Measurements from ENCODE around the gene PSMD10.

Gene PSMD10, protein sequence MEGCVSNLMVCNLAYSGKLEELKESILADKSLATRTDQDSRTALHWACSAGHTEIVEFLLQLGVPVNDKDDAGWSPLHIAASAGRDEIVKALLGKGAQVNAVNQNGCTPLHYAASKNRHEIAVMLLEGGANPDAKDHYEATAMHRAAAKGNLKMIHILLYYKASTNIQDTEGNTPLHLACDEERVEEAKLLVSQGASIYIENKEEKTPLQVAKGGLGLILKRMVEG

DNA sequence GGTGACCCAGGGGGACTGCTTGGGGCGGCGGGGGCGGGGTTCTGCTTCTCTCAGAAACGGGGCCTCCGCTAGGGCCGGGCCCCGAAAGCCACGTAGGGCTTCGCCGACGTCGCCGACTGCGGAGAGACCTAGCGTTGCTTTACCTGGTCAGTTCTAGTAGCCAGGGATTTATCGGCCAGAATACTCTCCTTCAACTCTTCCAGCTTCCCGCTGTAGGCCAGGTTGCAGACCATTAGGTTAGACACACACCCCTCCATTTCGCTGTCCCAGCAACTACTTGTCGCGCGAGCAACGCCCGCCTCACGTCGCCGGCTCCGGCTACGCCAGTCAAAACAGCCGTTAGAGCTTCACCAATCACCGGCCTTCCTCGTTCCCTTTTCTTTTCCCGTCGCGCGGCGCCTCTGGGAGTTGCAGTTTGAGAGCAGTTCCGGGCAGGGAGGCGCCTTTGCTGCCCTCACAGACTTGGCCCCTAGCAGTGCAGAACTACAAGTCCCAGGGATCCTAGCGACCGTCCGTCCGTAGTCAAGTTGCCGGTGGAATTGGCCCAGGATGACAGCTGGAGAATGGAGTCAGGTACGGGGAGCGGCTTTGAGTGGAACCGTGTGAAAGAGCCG is at the start of gene PSMD10, which contains the start of gene ATG4A:
TSS of gene PSMD10 (minus strand) at position 279 of the 614 bp plus-strand sequence. CDS start at position 257, 22 bp downstream.
TSS of gene ATG4A (plus strand) at position 515 of the 614 bp plus-strand sequence. CDS start at position 564, 49 bp downstream.
- DNase-seq: peak; percentile 97

DNA sequence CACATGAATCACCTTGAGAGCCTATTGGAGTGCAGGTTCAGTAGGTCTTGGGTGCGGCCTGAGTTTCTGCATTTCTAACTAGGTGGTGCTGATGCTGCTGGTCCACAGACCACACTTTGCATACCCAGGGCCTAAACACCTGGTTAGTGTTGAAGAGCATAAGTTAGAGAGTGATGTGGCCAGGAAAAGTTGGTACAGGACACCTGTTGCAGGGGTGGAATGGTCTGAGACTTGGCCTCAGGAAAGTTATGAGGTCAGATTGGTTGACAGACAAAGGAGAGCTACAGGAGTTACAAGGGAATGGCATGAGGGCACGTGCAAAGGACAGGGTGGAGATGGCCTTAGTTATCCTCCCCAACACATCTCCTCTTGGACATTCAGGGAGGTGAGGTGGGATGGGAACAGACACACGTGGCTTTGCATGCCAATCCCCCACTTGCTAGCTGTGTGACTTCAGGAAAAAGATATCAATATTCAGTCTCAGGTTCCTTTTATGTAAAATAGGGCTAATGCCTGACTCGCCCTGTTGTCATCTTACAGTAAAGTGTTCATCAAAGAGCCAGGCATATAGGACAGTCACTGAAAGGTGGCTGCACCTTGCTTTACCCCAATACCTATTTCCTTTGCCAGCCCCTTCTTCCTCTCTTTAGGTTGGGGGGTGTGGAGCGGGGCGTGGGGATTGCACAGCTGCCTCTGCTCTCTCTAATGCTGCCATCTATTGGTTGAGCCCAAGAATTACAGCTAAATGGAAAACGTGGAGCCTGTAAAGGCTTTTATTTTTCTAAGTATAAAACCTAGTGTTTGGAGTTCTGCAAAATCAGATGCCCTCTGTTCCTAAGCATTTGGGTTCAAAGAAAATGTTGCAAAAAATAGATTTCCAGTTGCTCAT is 47.7 kb upstream of the PSMD10 start:
- no peak for DNase-seq

DNA sequence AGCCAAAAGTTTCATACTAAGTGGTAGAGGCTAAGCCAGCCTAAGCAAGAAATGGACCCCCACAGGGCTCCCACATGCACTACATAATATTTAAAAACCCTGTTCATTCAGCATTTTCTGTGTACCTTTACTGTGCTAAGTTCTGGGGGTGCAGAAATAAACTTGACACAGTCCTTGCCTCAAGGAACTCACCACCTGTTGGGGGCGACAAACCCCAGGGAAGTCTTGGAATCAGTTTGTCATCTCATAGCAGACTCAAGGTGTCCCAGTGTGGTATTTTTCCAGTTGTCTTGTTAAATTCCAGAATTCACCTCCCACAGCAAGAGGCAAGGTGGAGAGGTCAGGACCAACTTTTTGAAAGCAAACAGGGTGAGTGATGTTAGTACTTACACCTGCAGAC is 43.4 kb upstream of the PSMD10 start:
- no peak for DNase-seq

DNA sequence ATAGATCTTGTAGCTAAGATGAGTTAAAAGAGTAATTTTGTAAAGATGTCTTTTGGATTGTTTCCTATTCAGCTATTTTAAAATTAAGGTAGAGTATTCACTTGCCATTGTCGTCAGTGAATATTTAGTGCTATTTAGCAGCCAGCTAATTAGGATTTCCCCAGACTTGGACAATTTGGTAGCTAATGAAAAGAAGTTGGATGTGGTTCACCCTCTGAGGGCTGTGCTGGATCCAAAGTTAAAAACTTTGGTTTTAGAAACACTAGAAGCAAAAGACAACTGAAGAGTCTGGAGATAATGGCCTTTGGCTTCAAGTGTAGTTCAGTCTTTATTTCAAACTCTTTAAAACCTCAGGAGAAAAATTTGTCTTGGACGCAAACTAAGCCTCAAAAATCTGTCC is 41.5 kb upstream of the PSMD10 start:
- DNase-seq: no peak

DNA sequence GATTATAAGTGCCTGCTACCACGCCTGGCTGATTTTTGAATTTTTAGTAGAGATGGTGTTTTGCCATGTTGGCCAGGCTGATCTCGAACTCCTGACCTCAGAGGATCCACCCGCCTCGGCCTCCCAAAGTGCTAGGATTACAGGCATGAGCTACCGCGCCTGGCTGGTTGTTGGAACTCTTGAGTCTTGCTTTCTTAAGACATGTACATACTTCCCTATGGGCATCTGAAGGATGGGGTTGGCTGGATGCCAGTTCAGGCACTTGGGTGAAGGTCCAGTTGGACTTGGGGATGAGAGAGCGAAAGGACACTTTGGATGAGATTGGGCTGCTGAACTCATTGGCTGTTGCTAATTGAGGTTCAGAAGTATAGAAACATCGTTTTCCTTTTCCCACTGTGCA is 40.7 kb upstream of the PSMD10 start:
- DNase-seq: no peak

DNA sequence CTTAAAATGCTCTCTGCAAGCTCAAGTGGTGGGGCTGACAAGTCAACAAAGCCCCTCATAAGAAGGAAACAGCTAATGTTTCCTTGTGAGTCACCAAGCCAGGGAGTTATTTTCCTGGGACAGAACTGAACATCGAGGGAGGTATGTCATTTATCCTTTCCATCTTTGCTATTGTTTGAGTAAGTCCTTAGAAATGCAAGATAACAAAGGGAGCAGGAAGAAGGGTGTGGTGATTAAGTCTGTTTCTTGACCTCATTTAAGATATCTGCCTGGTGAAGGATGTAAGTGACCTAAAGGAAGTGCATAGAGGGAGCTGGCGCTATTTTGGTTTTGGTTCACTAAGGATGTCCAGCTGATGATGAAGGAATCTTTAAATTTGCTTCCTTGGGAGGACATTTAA is 40.1 kb upstream of the PSMD10 start:
- DNase-seq: no peak

DNA sequence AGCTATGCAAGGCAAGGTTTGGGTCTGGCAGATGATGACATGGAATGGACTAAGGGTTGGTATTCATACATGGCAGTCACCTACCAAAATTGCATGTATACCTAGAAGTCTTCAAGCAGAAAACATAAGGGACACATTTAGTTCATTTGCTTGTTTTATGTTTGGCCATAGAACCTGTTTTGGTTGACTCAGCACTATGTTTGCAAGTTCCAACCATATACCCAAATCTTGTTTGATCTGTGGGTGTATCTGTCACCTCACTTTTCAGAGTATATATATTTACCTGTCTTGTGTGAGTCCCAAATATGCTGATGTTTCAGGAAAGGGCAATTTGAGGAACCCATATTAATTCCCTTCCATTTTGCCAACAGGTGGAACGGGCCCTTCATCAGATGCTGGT is 39.5 kb upstream of the PSMD10 start:
- DNase-seq: no peak

DNA sequence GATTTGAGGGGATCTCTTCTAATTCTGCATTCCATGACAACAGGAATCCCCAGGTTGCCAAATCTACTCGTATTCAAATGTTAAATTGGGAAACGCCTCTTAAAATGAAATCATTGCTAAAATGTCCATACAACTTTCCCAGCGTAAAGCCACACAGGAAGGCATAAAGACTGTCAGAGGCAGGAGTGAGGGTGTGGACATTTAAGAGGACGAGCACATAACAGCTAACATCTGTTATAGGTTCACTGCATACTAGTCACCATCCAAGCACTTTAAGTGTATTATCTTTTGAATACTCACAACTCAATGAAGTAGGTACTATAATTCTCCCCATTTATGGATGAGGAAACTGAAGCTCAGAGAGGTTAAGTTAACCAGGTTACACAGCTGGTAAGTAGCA is 35.8 kb upstream of the PSMD10 start:
- no peak for DNase-seq

DNA sequence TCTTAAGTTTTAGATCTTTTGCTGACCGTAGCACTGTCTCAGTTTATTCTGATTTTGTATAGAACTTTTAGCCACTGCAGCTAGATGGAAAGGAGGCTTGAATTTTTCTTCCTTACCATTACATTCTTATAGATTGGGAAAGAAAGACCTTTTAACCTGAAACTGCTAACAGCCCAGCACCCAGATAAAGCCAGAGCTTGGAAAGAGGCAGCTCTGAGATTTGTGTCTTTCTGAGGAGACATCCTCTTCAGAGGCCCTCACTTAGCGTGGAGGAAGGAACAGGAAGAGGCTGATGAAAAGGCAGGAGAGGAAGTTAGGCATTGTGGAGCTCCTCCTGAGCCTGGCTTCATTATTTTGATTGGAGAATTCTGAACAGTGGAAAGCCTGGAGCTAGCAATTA is 35.3 kb upstream of the PSMD10 start:
- DNase-seq: no peak

DNA sequence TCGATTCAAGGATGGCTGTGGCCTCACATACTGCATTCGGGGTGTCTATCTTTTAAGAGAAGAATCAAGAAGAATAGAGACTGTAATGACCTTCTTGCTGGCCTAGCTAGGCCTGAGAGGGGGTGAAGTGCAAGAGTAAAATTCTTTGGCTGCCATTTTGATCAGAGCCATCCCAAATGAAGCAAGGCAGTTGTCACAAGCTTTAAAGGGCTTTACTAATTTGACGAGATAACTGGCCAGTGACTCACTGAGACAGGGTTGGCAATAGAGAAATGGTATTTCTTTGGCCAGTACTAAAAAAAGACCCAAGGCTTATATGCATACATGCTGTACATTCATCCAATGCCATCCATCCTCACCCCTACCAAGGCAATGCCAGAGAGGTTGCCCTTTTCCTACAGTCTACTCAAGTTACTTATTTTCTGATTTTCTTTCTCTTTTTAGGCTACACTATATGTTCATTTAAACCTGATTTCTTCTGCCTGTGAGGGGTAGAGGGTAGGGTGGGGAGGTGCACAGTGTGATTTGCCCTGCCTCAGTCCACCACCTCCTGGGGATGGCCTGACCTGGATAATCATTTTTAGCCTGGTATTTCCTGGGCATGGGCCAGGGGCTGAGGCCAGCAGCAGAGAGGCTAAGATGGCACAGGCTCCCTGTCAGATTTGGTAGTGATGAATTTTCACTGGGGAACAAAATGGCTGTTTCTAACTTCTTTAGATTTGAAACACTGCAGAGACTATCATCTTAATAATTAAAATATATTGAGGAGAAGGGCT is 32.4 kb upstream of the PSMD10 start:
- DNase-seq: no peak

DNA sequence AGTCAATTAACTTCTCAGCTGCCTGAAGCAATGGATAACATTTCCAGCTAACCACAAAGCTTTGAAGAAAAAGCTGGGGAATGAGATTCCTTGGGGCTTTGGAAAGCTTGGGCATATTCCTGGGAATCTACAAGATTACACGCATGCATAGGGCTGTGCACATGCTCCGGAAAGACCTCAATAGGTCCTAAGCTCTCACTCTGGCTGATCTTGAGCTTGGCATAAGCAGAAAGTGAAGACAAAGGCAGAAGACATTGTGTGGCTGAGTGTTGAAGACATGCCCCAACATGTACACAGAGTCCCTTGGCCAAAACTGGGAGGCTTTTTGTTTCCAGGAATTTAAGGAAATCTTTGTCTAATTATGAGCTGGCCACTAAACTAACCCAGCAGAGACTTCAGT is 31.4 kb upstream of the PSMD10 start:
- no peak for DNase-seq

DNA sequence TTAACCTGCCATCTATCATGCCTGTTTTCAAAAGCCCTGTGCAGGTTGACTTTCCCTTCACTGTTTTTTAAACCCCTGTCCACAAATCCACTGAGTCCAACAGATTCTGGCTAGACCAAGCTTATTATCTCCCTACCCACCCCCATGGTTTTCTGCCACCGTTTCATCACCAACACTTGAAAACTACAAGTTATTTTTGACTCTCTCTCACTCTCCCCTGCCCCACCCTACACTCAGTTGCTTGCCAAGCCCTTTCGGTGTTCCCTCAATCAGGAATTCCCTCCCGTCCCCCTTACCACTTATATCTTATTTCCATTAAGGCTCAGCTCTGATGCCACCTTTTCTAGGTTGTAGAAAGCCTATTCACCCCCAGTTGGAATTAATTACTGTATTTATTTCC is 29.9 kb upstream of the PSMD10 start:
- no peak for DNase-seq

DNA sequence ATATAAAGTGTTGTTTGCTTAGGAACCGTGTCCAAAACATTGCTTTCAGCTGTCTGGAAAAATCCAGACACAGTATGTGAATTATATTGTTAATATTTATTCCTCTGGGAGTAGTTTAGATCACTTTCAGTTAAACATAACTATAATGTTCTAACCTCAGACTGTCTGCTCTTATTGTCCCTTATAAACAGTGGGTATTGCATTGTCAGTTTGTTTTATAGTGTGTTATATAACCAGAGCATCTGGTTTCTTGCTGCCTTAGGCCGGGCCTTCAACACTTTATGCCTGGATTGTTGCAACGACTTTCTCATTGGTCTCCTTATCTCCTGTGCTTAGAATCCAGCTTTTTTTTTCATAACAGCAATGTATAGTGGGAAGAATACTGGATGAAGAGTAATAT is 26.6 kb upstream of the PSMD10 start:
- peak; percentile 20 for DNase-seq

DNA sequence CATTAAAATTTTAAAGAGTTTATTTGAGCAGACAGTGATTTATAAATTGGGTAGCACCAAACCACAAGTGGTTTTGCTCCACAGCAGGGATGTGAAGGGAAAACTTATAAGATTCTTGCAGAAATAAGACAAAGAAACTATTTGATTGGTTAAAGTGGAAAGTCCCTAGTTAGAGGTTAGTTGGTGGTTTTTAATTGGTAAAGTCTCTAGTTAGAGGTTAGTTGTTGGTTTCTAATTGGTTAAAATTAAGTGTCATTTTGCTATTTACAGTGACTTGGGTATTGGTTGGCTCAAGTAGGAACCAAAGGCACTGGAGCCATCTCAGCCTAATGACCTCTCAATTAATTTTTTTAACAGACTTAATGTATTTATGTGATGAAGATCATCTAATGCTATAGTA is 23.2 kb upstream of the PSMD10 start:
- DNase-seq: no peak

DNA sequence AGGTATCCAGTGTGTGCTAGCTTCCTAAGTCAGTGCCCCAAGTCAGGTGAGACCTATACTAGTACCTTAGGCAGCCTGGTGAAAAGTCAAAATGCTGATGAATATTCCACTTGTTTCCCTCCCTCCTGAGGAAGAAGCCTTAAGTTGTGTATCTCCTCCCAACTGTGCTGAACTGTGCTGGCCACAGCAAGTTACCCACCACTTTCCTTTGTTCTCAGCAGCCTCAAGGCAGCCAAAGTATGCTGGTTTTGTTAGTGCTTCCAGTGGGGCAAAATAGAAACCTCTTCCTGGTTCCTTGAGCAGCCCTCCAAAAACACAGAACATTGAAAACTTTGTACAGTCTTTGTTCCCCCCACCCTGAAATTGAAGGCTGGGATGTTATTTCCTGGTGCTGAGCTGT is 14.1 kb upstream of the PSMD10 start:
- DNase-seq: no peak

DNA sequence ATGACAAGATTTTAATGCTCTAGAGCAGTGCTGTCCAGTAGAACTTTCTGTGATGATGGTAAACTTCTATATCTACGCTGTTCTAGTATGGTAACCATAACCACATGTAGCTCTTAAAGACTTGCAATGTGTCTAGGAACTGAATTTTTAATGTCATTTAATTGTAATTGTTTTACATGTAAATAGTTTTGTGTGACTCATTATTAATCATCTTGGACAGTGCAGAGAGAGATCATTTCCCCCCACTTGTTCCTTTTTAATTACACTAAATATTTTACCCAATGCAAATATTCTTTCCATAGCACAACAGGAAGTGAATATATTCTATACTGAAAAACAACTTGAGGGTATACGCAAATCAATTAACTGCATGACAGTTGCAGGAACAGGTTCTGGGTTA is 6.0 kb upstream of the PSMD10 start:
- DNase-seq: no peak

DNA sequence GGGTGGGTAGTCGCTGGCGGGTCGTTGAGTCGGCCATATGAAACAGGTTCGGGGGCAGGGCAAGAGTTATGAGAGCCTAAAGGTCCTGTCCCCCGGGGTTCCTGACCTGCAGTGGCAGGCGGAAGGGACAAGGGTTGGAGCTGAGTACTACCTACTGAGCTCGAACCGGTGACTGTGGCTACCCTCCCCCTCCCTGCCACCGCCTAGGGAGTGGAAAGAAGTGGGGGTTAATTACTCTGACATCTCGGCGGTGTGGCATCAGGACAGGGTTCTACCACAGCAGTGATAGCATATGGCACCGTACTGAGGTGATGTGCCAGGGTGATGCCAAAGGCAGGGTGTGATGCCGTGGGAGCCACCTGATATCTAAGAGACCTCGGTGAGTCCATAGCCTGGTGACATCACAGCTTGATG is 543 bp upstream of the PSMD10 start:
- DNase-seq: no peak

DNA sequence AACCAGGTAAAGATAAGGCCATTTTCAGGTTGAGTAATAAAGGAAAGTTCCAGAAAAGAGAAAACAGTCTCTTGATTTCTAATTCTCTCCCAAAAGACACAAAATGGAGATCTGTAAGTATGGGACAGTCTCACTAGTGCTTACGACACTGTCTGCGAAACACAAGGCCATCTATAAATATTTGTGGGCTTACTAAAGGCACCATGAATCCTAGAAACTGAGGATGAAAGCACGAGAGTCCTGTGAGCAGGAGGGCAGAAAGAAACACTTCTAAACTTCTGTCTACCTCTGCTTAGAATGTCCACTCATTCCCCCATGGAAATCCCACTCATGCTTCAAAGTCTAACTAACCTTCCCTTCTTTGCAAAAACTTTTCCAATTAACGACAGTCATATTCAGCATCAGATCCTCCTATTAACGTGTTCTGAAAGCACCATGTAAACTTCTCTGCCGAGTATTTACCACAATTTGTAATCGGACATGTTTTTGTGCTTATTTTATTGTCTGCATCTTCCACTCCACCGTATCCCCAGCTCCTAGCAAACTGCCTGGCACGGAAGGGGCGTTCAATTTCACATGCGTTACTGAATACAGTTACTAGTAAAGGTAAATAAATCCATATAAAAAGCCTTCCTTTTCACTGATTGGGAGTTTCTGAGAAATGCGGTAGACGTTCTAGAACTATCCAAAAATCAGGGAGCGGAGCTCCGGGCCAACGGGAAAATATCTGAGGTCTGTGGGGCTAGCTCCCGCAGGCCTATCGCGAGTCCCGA is 665 bp downstream of the PSMD10 start:
- no peak for DNase-seq

DNA sequence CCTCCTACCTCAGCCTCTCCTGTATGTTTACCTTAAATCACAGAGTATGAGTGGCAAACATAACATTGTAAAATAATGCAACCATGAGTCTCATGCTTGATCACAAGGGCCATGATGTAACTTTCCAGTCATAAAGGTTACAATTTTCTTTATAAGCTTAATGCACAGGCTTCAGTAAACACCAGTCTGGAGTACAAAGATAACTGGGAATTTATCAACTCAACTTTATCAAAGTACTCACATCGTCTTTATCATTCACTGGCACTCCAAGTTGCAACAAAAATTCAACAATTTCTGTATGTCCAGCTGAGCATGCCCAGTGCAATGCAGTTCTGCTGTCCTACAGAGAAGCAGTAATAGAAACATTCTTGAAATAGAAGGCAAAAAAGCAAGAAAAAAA is 2.8 kb downstream of the PSMD10 start:
- no peak for DNase-seq

DNA sequence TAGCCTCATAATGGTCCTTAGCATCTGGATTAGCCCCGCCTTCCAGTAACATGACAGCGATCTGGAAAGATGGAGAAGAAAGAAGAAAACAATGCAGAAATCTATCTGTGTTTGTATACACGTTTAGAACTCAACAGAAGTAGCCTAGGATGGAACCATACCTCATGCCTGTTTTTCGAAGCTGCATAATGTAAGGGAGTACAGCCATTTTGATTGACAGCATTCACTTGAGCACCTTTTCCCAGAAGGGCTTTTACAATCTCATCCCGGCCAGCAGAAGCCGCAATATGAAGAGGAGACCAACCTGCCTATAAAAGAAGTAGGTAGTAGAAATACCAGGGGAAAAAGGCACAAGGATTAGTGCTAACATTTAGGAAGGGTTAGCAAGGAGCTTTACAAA is 3.5 kb downstream of the PSMD10 start:
- DNase-seq: no peak

DNA sequence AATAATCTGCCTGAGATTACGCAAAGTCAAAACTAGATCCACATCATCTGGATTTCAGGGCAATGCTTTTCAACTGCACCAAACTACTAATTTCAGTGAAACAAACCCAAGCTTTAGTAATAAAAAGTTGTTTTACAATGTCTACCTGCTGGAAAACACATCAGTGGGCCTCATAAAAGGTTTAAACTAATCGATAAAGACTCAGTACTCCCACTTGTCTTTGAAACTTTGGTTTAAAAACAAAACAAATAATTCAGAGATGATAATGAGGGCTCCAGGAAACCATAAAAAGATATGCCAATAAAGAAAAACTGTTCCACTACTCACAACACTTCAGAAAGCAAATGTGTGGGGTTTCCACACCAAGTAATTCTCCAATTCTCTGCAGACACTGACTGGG is 10.2 kb downstream of the PSMD10 start:
- DNase-seq: no peak

DNA sequence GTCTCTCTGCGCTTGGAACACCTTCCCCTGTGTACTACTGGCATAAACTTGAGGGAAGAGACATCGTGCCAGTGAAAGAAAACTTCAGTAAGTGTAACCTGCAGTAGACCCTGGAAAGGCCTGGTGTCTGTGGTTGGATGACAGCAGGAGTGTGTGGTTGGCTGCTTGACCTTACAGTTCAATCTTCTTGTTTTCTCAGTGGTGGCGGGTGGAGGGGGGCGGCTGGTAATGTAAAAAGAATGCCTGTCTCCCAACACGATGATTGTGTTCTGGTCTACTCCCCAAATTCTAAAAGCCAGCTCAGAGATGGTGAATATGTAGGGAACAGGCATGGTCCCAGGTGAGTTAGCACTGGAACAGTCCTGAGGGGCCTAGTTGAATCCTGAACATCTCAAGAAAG is 18.6 kb downstream of the PSMD10 start:
- no peak for DNase-seq

Measured in NCI-H2107 (cell line).